Caco-2 (cell line): ENCODE measurements around the gene SLC9A2. TPM values are rescaled to one million over a fixed set of nuclear protein-coding genes. Genes with fewer than 3 reads are reported as not detected.

Source experiments
- BruUV-seq: library from RNA; stranded (reverse); fragments of 400-500 nt; replicated peaks from 2 replicates; lab custom pipeline; 2021; lab: Mats Ljungman, UMichigan
- CTCF ChIA-PET: fragments of 300-600 bp; sonication (Branson Sonifier 250); formaldehyde crosslinking; loops from one replicate; lab custom pipeline; 2022; ENCODE audit warnings: antibody characterized with exemption; lab: Charles Lee
- POLR2A ChIA-PET: fragments of 300-600 bp; sonication (Branson Sonifier 250); formaldehyde crosslinking; loops from one replicate; lab custom pipeline; 2022; ENCODE audit warnings: antibody characterized with exemption; lab: Charles Lee
- DNase-seq, 2 experiments: peaks; one replicate each; pipeline versions ENCODE4 v3.0.0 to v3.0.0-alpha.2; 2020 to 2022
- H3K27me3 ChIP-seq: replicated peaks from 2 replicates; pipeline ENCODE4 v1.6.0; 2011; ENCODE audit warnings: low read length; ENCODE audit not compliant: control insufficient read depth, insufficient read depth
- H3K36me3 ChIP-seq: 2 replicates; pipeline ENCODE4 v1.5.1; 2011; ENCODE audit warnings: low read length; ENCODE audit not compliant: control insufficient read depth, insufficient read depth
- H3K4me1 ChIP-seq: fragments of 250-450 bp; sonication (Bioruptor Pico); 2 replicates; pipeline ENCODE4 v1.5.1; 2020; ENCODE audit warnings: mild to moderate bottlenecking
- H3K4me3 ChIP-seq: 2 replicates; pipeline ENCODE4 v1.5.1; 2011; ENCODE audit warnings: low read depth, mild to moderate bottlenecking, control low read depth, low read length
- H3K9me3 ChIP-seq: fragments of 250-450 bp; sonication (Bioruptor Pico); 2 replicates; pipeline ENCODE4 v1.5.1; 2020; ENCODE audit warnings: mild to moderate bottlenecking, moderate library complexity
- H3K27ac Mint-ChIP-seq: one replicate; pipeline ENCODE4 v1.8.0; 2022; ENCODE audit warnings: mixed read lengths; ENCODE audit not compliant: unreplicated experiment
- H3K27me3 Mint-ChIP-seq: one replicate; pipeline ENCODE4 v1.8.0; 2022; ENCODE audit warnings: mixed read lengths; ENCODE audit not compliant: insufficient read depth, unreplicated experiment
- H3K36me3 Mint-ChIP-seq: one replicate; pipeline ENCODE4 v1.8.0; 2022; ENCODE audit warnings: mild to moderate bottlenecking, mixed read lengths; ENCODE audit not compliant: insufficient read depth, unreplicated experiment
- H3K4me1 Mint-ChIP-seq: one replicate; pipeline ENCODE4 v1.8.0; 2022; ENCODE audit warnings: low read depth, mixed read lengths; ENCODE audit not compliant: unreplicated experiment
- H3K4me3 Mint-ChIP-seq: one replicate; pipeline ENCODE4 v1.8.0; 2022; ENCODE audit warnings: mild to moderate bottlenecking, moderate library complexity, mixed read lengths; ENCODE audit not compliant: unreplicated experiment
- H3K9me3 Mint-ChIP-seq: one replicate; pipeline ENCODE4 v1.8.0; 2022; ENCODE audit warnings: mixed read lengths; ENCODE audit not compliant: unreplicated experiment
- intact Hi-C: fragments of 100-400 bp; cut with micrococcal nuclease; formaldehyde crosslinking; loops from one replicate; pipeline ENCODE4 v1.10.0; 2022; ENCODE audit not compliant: unreplicated experiment
- total RNA-seq: library from RNA; stranded (reverse); gene quantifications from 2 replicates; pipeline ENCODE4 v1.2.3, GENCODE V29; 2022
- TF ChIP-seq, protein P1 (sequence below), 2 experiments: fragments of 200-600 bp in 1 of 2; IDR thresholded peaks; 1 replicate in 1 of 2; 2 replicates in 1 of 2; pipeline versions ENCODE4 v1.5.1 to v1.8.0; 2011 to 2022; ENCODE audit warnings: antibody characterized with exemption in 1 of 2, control low read depth in 1 of 2, inconsistent platforms in 1 of 2, low read depth in 1 of 2, low read length in 1 of 2, mild to moderate bottlenecking in 1 of 2, moderate library complexity in 1 of 2; ENCODE audit not compliant: insufficient read depth in 1 of 2, severe bottlenecking in 1 of 2, unreplicated experiment in 1 of 2

SLC9A2 gene
- total RNA-seq, 1 experiment from 2014 or later = 14.4 TPM

- ChIA-PET CTCF (interaction anchor here (0.6 to 1.3 kb wide), 4 partner anchors 13 to 104 kb away, joined by 4 to 8 read pairs (median 4); no protein-coding TSS in a partner anchor), POLR2A (no interaction called here)
- no peaks in the 10 kb centered on the region for H3K36me3 Mint-ChIP-seq
- Histone ChIP-seq H3K9me3 (no peaks in the 10 kb centered on the region), H3K27me3 (no peaks in the 10 kb centered on the region), H3K36me3 (no peaks in the 10 kb centered on the region), H3K4me1 (peaks cover 18% of the 10 kb centered on the region), H3K4me3 (no peak overlapping the region)
- TF ChIP-seq, protein P1, sequence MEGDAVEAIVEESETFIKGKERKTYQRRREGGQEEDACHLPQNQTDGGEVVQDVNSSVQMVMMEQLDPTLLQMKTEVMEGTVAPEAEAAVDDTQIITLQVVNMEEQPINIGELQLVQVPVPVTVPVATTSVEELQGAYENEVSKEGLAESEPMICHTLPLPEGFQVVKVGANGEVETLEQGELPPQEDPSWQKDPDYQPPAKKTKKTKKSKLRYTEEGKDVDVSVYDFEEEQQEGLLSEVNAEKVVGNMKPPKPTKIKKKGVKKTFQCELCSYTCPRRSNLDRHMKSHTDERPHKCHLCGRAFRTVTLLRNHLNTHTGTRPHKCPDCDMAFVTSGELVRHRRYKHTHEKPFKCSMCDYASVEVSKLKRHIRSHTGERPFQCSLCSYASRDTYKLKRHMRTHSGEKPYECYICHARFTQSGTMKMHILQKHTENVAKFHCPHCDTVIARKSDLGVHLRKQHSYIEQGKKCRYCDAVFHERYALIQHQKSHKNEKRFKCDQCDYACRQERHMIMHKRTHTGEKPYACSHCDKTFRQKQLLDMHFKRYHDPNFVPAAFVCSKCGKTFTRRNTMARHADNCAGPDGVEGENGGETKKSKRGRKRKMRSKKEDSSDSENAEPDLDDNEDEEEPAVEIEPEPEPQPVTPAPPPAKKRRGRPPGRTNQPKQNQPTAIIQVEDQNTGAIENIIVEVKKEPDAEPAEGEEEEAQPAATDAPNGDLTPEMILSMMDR (IDR thresholded peaks at IDR 0.05; ENCODE audit: insufficient read depth in 1 of 2, low read depth in 1 of 2, low read length in 1 of 2, severe bottlenecking in 1 of 2, unreplicated experiment in 1 of 2) = no peak
- intact Hi-C loops = no loop called here
- H3K4me3 Mint-ChIP-seq = no peak overlapping the region
- H3K4me1 Mint-ChIP-seq = peaks cover 14% of the 10 kb centered on the region
- H3K27me3 Mint-ChIP-seq = no peaks in the 10 kb centered on the region
- no peak overlapping the region for H3K27ac Mint-ChIP-seq
- H3K9me3 Mint-ChIP-seq = peaks cover 11% of the 10 kb centered on the region
- no peak for DNase-seq
- no TSS peak for BruUV-seq
Observed at GRCh38 chr2:102599486-102599885, 19.9 kb upstream of the SLC9A2 start.

- no peak for DNase-seq
- peaks cover 35% of the 10 kb centered on the region for H3K4me1 ChIP-seq
- ChIA-PET POLR2A (no interaction called here), CTCF (no interaction called here)
- no peak overlapping the region for H3K4me3 Mint-ChIP-seq
- intact Hi-C loops = no loop called here
- BruUV-seq = no TSS peak
- H3K27me3 ChIP-seq = no peaks in the 10 kb centered on the region
- no peaks in the 10 kb centered on the region for H3K9me3 ChIP-seq
- no peak overlapping the region for H3K4me3 ChIP-seq
- H3K4me1 Mint-ChIP-seq = peaks cover 9% of the 10 kb centered on the region
- TF ChIP-seq, protein P1 (IDR thresholded peaks at IDR 0.05; ENCODE audit: insufficient read depth in 1 of 2, low read depth in 1 of 2, low read length in 1 of 2, severe bottlenecking in 1 of 2, unreplicated experiment in 1 of 2) = no peak
- no peak overlapping the region for H3K27ac Mint-ChIP-seq
- no peaks in the 10 kb centered on the region; the same call in 1 of the 2 replicates for H3K36me3 ChIP-seq
- no peaks in the 10 kb centered on the region for H3K27me3 Mint-ChIP-seq
- no peaks in the 10 kb centered on the region for H3K36me3 Mint-ChIP-seq
- H3K9me3 Mint-ChIP-seq = peaks cover 11% of the 10 kb centered on the region
Observed at GRCh38 chr2:102601730-102602129, 17.6 kb upstream of the SLC9A2 start.

DNA sequence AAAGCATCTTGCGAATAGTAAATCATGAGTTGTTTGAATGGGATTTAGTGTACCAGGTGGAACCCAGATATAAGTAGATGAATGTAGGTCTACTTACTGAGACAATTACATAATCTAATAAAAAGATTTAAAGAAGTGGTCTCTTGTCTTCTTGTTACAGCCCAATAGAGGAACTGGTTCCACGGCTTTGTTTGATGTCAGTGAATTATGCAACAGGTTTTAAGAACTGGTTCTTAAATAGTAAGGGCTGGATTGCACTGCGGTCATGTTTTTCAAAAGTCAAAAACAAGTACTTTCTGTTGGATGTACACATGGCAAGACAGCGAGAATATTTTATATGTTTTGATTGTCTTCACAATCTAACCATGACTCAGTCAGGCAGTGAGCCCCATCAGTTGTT, 15.4 kb upstream of the SLC9A2 start:
- Histone ChIP-seq H3K27me3 (no peaks in the 10 kb centered on the region), H3K36me3 (no peaks in the 10 kb centered on the region; the same call in 1 of the 2 replicates), H3K9me3 (no peaks in the 10 kb centered on the region), H3K4me1 (peaks cover 40% of the 10 kb centered on the region), H3K4me3 (no peak overlapping the region)
- Mint-ChIP-seq H3K27me3 (no peaks in the 10 kb centered on the region), H3K27ac (peak overlapping the region; percentile 1), H3K4me1 (peaks cover 9% of the 10 kb centered on the region), H3K9me3 (peaks cover 11% of the 10 kb centered on the region), H3K36me3 (no peaks in the 10 kb centered on the region), H3K4me3 (no peak overlapping the region)
- no TSS peak for BruUV-seq
- peak; percentile 48 to 70 for DNase-seq
- intact Hi-C loops = loop anchor here (1.0 to 2.0 kb wide), 2 partner anchors 11 to 15 kb away; partner anchors contain the start of gene SLC9A2
- POLR2A ChIA-PET = no interaction called here
- TF ChIP-seq, protein P1 (IDR thresholded peaks at IDR 0.05; ENCODE audit: insufficient read depth in 1 of 2, low read depth in 1 of 2, low read length in 1 of 2, severe bottlenecking in 1 of 2, unreplicated experiment in 1 of 2) = no peak
- CTCF ChIA-PET = interaction anchor here (1.8 kb wide), 2 partner anchors 12 to 18 kb away, joined by 7 to 9 read pairs; no protein-coding TSS in a partner anchor
